SK-N-DZ (cell line): ENCODE results near the gene POMP.
"Not testable (repeated sequence)": the region's sequence is repeated elsewhere in the genome, so short reads cannot be mapped to it uniquely, and the experiment has no call there.

Source experiments
- DNase-seq: peaks from one replicate; pipeline ENCODE4 v3.0.0-alpha.2; 2015; ENCODE audit warnings: low spot score

POMP gene

GRCh38 chr13:28637714-28638355 is 21.1 kb upstream of the POMP start:
- no peak for DNase-seq

DNA sequence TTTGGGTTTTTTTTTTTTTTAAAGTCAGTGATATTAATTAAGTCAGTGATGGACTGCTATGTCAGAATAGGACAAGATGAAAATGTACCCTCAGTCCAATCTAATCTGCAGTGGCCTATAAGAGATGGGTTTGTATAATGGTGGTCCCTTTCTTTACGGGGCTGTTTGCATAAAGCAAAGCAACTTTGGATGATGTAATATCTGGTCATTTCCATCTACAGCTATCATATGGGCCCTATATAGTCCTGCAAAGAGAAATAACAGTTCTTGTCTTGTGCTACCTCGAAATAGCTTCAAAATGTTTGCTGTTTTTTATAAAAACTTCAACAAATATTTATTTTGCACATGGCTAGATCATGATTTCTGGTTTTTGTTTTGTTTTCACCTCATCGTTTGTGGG is 20.2 kb upstream of the POMP start:
- no peak for DNase-seq

DNA sequence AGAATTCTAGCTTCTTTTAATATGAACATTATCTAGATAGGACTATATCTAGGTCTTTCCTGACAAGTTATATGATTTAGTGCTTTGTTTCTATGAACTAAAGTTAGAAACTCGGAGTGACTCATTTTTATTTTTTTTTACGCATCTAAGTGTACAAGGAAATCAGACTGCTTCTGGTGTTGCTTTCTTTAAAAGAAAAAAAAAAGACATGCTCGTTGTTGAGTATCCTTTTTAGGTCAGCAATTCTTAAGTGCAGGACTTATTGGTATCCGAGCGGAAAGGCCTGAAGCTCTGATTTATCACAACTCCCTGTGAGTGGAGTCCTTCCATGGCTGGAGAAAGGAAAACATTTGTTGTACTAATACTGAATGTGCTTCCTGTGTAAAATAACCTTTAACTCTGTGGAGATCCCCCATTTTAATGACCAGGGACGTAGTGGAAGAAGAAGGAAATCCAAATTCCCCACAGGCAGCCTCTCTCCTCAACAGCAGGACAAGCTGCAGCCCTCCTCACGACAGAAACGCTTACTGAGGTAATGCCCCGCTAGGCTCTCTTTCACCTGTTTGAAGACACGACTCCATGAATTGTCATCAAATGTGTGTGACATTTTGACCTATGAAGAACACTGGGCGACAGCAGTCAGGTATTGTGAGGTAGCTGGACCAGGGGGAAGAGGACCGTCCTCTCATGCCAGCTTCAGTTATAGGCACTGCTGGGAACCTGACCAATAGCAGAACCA is 17.9 kb upstream of the POMP start:
- DNase-seq: no peak

DNA sequence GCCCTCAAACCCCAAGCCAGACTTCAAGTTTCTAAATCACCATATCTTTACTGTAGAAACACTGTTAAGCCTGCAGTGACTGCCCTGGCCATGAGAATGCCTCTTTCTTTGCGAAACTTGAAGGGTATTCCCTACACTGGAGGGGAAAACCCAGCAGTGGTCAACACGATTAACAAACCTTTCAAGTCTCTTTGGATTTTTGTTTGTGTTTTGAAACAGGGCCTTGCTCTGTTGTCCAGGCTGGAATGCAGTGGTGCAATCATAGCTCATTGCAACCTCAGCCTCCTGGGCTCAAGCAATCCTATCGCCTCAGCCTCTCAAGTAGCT is 17.4 kb upstream of the POMP start:
- no peak for DNase-seq

GRCh38 chr13:28650284-28650683 is 8.6 kb upstream of the POMP start:
- DNase-seq: no peak

DNA sequence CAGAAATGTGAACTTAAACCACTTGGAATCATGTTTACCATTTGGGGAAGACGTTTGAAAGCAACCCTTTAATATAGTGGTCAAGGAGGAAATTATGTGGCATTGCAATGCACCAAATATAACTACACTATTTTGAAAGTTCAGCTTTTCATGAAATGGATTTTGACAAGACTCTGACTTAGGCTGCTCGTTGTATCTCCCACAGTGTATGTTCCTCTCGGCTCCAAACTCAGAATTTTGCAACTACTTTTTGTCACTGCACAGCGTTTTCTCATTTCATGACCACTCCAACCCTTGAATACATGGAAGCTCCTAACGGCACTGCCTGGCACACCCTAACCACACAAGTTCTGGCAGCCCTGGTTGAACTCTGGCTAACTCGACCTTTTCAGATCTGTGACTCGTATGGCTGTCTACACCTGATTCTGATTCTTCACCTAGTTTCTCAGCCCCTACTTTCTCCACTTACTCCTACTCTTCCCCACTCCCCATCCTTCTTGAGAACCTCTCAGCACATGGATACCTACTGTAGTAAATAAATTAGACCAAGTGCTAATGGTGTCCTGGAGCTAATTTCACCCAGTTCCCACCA is 7.0 kb upstream of the POMP start:
- no peak for DNase-seq

GRCh38 chr13:28653111-28653510 is 5.8 kb upstream of the POMP start:
- DNase-seq: no peak

GRCh38 chr13:28654276-28654675 is 4.7 kb upstream of the POMP start:
- no peak for DNase-seq

- DNase-seq: no peak
These were observed 3.4 kb upstream of the POMP start for GRCh38 chr13:28655561-28655960.

DNA sequence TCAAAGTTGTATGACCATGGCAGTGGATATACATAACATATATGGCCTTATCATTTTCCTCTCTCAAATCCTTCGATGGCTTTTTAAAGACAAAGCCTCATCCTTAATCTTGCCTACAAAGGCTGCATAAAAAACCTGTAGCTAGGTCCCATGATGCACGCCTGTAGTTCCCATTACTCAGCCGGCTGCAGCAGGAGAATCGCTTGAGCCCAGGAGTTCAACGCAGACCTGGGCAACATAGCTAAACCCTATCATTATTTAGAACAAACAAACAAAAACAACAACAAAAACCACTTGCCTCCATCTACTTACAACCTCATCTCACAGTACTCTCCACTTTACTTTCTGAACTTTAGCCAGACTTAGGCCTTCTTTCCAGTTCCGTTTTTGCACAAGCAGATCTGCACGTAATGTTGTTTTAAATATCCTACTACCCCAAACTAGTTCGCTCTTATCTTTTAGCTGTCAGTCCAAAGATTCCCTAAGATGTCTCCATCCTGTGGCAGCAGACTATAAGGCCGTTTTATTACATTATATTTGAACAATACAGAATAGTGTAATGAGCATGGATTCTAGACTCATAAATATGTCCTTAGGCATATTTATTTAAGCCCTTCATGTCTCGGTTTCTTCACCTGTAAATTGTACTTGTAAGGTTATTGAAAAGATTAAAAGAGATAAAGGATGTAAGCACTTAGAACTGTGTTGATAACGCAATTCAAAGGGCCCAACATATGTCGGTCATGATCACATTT is 969 bp upstream of the POMP start:
- DNase-seq: no peak

- DNase-seq: no peak
These were observed 463 bp upstream of the POMP start for GRCh38 chr13:28658539-28658795.

DNA sequence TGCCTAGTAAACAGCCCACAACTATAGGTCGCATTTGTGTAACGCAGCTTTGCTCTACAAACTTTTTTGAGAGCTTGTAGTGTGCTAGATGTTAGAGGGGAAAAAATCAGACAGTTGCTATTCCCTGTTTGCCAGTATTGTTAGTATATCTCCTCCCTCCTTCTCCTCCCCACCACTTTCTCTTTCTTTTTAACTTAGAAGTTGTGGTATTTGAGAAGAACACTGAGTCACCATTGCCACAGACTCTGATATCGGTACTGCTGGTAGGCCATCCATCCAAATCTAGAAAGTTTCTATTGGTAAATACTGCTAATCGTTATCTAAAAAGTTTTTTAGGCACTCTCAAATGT is 666 bp downstream of the POMP start:
- DNase-seq: no peak

- DNase-seq: no peak
These were observed 8.1 kb downstream of the POMP start for GRCh38 chr13:28666897-28667488.

DNA sequence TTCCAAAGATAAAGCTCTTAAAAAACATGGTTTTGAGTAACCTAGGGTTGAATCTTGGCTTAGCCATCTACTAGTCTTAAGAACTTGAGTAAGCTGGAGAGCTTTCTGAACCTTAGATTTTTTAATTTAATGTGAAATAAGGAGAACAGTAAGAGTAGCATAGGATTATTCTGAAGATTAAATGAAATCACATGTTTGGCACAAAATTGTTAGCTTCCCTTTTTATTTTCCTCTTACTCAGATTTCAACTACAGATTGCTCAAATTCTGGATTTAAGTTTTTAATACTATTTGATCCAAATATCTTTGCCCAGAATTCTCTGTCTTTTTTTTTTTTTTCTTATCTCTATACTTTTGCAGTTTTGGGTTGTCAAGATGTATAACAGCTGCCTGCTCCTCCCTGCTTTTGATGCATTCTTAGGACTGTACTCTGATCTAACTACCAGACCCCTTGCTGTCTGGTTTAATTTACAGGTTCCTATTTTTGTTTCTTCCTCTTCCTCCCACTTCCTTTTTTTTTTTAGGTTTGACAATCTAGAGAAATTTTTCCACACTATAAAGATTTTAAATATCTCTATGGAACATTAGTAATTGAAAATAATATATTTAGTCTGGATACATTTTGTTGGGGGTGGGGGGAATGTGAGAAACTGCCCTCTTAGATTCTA is 12.3 kb downstream of the POMP start:
- DNase-seq: no peak

DNA sequence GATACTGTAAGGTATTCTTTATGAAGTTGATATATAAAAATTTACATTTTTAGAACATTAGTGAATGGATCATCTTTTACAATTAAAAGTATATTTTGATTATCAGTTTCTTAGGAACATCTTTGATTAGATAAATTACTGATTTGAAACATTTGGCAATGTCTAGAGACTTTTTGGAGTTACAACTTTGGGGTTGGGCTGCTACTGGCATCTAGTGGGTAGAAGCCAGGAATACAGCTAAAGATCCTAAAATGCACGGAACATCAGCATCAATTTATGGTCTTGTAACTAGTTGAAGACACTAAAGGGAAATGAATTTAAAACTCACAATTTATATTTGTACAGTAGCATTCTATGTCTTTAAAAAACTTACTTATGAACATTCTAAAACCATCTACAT is 19.9 kb downstream of the POMP start:
- DNase-seq: no peak

DNA sequence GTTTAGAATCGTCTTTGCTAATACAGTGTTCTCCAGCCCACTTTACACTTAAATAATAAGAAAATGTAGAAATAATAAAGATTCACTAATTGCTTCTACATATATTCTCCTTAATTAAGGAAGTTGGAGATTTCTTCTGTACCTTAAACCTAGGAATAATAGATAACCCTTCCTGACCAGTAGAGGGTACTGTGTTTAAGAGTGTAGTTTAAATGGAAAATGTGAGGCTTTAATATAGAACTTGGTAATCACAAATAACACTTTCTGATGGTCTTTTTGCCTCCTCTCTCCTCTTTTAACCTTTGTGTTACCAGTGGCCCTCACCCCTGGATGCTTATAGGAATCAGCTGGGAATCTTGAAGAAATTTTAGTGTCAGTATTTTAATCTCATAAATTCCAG is 20.7 kb downstream of the POMP start:
- no peak for DNase-seq

DNA sequence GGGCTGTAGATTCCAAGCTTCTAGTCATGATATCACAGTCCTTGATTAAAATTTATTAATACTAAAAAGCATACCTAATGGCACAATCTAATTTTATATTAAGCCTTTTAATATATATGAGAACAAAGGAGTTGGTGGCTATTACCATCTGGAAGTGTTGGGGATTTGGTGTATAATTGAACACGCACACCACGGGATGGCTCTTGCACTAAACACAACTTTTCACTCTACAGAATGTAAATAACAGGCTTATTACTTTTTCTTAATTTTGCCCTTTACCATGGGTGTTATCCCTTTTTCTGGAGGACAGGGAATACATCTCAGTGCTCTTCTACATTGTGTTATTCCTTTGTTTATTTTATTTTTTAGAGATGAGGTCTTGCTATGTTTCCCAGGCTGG is 21.6 kb downstream of the POMP start:
- no peak for DNase-seq

GRCh38 chr13:28683169-28683568 is 24.2 kb downstream of the POMP start:
- not testable (repeated sequence) for DNase-seq

DNA sequence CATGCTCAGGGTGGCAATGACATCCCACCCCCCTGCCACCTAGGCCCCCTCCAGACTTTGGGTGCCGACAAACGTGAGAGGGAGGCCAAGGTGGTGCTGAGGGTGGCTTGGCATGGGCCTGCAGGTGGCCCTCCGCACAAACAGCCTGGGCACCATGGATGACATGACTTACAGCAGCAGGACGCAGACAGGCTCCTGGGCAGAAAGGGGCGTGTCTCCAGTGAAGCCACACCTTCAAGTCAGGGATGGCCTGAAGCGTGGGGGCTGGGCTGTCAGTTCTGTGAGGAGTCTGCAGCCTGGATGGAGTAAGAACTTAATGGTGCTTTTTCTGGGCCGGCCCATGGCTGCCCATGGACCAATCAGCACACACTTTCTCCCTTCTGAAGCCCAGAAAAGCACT is 25.3 kb downstream of the POMP start:
- DNase-seq: peak; percentile 62

DNA sequence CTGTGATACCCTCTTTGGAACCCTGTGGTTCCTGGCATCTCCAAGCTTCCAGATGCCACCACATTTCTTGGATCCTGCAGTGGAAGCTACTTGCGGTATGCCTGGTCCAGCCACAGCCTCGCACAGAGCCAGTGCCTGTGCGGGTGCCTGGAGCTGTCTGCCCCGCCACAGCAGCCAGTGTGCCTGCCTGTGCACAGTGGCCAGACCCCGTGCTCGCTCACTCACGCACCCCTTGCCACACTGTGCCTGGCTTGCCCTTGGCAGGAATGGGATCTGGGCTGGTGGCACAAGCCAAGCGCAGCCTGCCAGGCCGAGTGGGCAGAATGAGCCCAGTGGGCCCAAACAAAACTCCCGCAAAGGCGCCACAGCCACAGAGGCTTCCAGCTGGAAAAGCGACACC is 26.2 kb downstream of the POMP start:
- DNase-seq: no peak

GRCh38 chr13:28685892-28686291 is 27.0 kb downstream of the POMP start:
- no peak for DNase-seq
